Neural cell (in vitro differentiated cells): ENCODE results near the gene ATP11B.

Experiments used
- CTCF ChIP-seq: fragments of 450-650 bp; IDR thresholded peaks from 2 replicates; pipeline ENCODE4 v1.5.1; 2014; ENCODE audit warnings: antibody characterized with exemption, mild to moderate bottlenecking, moderate library complexity; ENCODE audit not compliant: poor library complexity, severe bottlenecking
- EZH2 ChIP-seq: fragments of 200-600, 300-800 bp; shearing (Covaris generic), sonication (generic); IDR thresholded peaks from 2 replicates; pipeline ENCODE4 v1.6.1; 2014; ENCODE audit warnings: antibody characterized with exemption, low read length, borderline replicate concordance, mild to moderate bottlenecking; ENCODE audit not compliant: insufficient read depth, poor library complexity, severe bottlenecking
- POLR2AphosphoS5 ChIP-seq: IDR thresholded peaks from 2 replicates; pipeline ENCODE4 v1.6.1; 2012

GRCh38 chr3:182908471-182908870 is 115.2 kb downstream of the ATP11B start:
- no peak for TF ChIP-seq CTCF
- TF ChIP-seq POLR2AphosphoS5, result no peak
- TF ChIP-seq EZH2, result no peak
